AG04449 (cell line): ENCODE data around the gene IZUMO2.

ENCODE experiments used
- CTCF ChIA-PET: fragments of 350-600 bp; formaldehyde crosslinking; extraction: SDS; loops from one replicate; lab custom pipeline; 2021; ENCODE audit warnings: antibody characterized with exemption; lab: Yijun Ruan, JAX
- POLR2A ChIA-PET: fragments of 400-600, 350-600 bp; formaldehyde crosslinking; extraction: SDS; loops from one replicate; lab custom pipeline; 2020; ENCODE audit warnings: antibody characterized with exemption, inconsistent platforms; lab: Yijun Ruan, JAX
- DNase-seq: peaks from one replicate; pipeline ENCODE4 v3.0.0-alpha.2; 2010; ENCODE audit warnings: low read depth, low spot score
- H3K4me3 ChIP-seq: 2 replicates; pipeline ENCODE4 v1.5.1; 2011; ENCODE audit warnings: low read depth, mild to moderate bottlenecking, control low read depth, low read length
- CTCF ChIP-seq: IDR thresholded peaks from one replicate; pipeline ENCODE4 v1.5.1; 2011; ENCODE audit warnings: mild to moderate bottlenecking, moderate library complexity, low read length, control low read depth, inconsistent platforms; ENCODE audit not compliant: insufficient read depth; ENCODE audit errors: missing control alignments

IZUMO2 gene

DNA sequence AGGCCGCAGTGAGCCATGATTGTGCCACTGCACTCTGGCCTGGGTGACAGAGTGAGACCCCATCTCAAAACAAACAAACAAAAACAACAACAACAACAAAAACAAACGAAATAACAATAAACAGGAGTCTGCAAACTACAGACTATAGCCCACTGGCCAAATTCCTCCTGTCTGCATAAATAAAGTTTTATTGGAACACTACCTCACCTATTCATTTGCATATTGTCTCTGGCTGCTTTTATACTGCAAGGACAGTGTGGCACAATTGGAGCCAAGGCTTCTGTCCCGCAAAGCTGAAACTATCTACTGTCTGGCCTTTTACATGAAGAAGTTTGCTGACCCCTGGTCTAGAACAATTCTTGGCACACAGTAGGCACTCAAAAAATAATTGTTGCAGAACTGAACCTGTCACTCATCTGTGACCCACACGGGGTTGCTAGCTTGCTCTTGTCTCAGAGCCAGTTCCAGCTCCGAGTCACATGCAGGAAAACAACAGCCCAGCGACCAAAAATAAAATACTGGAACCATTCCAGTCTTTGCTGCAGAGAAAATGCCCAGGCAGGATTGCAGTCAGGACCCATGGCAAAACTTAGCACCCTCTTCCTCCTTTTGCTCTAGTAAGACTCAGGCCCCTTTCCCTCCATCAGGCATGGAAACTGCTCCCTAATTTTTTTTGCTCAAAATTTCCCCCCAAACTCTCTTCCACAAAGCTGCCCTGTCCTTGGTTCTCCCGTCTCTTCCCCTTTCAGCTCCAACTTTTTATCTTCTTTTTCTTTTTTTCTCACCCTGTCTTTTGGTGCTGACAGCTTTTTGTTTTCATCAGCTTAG lies 35.6 kb upstream of the IZUMO2 start:
- no peak for DNase-seq
- CTCF ChIA-PET, result no interaction called here
- TF ChIP-seq CTCF, result no peak

DNA sequence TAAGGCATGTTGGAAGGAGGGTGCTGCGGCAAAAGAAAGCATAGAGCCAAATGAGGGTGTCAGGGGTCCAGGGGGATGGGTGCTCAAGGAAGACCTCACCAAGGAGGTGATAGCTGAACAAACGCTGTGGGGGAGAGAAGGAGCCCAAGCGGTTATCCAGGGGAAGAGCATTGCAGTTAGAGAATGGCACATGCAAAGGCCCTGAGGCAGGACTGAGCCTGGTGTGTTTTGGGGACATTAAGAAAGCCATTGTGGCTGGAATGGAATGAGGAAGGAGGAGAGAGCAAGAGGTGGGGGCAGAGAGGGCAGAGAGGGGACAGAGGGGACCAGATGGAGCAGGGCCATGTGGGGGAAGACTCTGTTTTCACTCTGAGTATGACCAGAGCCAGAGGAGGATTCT lies 34.3 kb upstream of the IZUMO2 start:
- no peak overlapping the region for H3K4me3 ChIP-seq
- no peak for TF ChIP-seq CTCF
- DNase-seq, result no peak
- ChIA-PET POLR2A (no interaction called here), CTCF (no interaction called here)

More for the DNA sequence above, 35.6 kb upstream of the IZUMO2 start:
- no peak overlapping the region for H3K4me3 ChIP-seq
- POLR2A ChIA-PET, result no interaction called here

- TF ChIP-seq CTCF, result no peak
- ChIA-PET POLR2A (no interaction called here), CTCF (no interaction called here)
- no peak overlapping the region for H3K4me3 ChIP-seq
- DNase-seq, result no peak
These were observed 33.3 kb upstream of the IZUMO2 start for GRCh38 chr19:50196322-50196932.

DNA sequence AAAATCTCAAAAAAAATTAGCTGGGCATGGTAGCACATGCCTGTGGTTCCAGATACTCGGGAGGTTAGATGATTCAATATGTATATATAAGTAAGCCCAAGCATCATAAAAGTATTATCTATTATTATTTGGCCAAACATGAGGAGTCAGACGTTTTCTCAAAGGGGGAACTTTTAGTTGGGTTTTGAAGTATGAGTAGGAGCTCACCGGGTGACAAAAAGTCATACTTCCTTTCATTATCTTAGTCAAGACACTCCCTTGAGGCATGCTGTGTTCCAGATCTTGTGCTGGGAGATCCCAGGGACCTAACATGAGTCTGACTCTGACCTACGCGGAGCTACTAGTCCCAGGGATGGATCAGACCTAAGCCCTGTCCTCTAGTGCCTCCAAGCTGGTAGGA lies 32.1 kb upstream of the IZUMO2 start:
- no peak for DNase-seq
- POLR2A ChIA-PET, result no interaction called here
- TF ChIP-seq CTCF, result no peak
- CTCF ChIA-PET, result no interaction called here
- H3K4me3 ChIP-seq, result no peak overlapping the region

DNA sequence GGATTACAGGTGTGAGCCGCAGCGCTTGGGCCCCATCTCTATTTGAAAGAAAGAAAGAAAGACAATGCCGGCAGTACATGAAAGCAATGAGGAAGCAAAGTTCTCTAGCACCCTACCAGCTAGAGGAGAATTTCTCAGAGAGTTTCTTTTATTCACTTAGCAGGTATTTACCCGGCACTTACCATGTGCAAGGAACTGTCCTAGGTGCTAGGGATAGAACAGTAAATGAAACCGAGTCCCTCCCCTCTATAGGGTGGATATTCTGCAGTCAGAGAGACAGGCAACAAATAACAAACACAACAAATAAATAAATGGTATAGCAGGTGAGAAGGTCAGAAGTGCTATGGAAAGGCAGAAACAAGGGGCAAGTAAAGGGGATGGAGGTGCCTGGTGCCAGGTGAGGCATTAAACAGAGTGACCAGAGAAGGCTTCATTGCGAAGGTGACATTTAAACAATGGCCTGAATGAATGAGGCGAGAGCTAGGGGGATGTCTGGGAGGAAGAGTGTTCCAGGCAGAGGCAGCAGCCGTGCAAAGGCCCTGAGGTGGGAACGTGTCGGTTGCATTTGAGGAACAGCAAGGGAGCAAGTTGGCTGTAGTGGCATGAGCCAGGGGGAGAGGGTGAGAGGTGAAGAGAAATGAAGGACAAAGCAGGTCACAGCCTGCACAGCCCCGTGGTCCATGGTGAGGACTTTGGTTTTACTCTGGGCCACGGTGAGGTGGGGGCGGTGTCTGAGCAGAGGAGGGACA lies 29.6 kb upstream of the IZUMO2 start:
- CTCF ChIA-PET, result no interaction called here
- no peak for DNase-seq
- no peak for TF ChIP-seq CTCF
- POLR2A ChIA-PET, result no interaction called here
- H3K4me3 ChIP-seq, result no peak overlapping the region

- CTCF ChIA-PET, result no interaction called here
- DNase-seq, result no peak
- H3K4me3 ChIP-seq, result no peak overlapping the region
- no peak for TF ChIP-seq CTCF
- POLR2A ChIA-PET, result no interaction called here
These were observed 28.1 kb upstream of the IZUMO2 start for GRCh38 chr19:50191216-50191615.
